Trophoblast cell (in vitro differentiated cells and primary cell): ENCODE results near the gene TMEM256.

Experiments used
- DNase-seq, 2 donors: peaks; one replicate each; pipeline ENCODE4 v3.0.0-alpha.2; 2016
- H2AFZ ChIP-seq: 2 replicates; pipeline ENCODE4 v1.6.1; 2013; ENCODE audit warnings: low read length, moderate library complexity, mild to moderate bottlenecking; ENCODE audit not compliant: insufficient read depth, poor library complexity
- H2AK5ac ChIP-seq: 2 replicates; pipeline ENCODE4 v1.6.1; 2013; ENCODE audit warnings: mild to moderate bottlenecking, low read length
- H2BK120ac ChIP-seq: 2 replicates; pipeline ENCODE4 v1.6.1; 2013; ENCODE audit warnings: low read length, mild to moderate bottlenecking, moderate library complexity; ENCODE audit not compliant: insufficient read depth, poor library complexity
- H2BK12ac ChIP-seq: 2 replicates; pipeline ENCODE4 v1.6.1; 2013; ENCODE audit warnings: mild to moderate bottlenecking, low read length, moderate library complexity
- H2BK5ac ChIP-seq: 2 replicates; pipeline ENCODE4 v1.6.1; 2013; ENCODE audit warnings: low read length, low read depth, moderate library complexity, mild to moderate bottlenecking; ENCODE audit not compliant: poor library complexity
- H3K14ac ChIP-seq: 2 replicates; pipeline ENCODE4 v1.6.1; 2013; ENCODE audit warnings: mild to moderate bottlenecking, low read length
- H3K18ac ChIP-seq: 2 replicates; pipeline ENCODE4 v1.6.1; 2013; ENCODE audit warnings: mild to moderate bottlenecking, low read length
- H3K23ac ChIP-seq: 2 replicates; pipeline ENCODE4 v1.6.1; 2013; ENCODE audit warnings: low read length
- H3K27ac ChIP-seq: 2 replicates; pipeline ENCODE4 v1.5.1; 2013; ENCODE audit warnings: low read depth, mild to moderate bottlenecking, inconsistent platforms, low read length, moderate library complexity
- H3K27me3 ChIP-seq: 2 replicates; pipeline ENCODE4 v1.6.1; 2013; ENCODE audit warnings: inconsistent platforms, mild to moderate bottlenecking, low read length, moderate library complexity; ENCODE audit not compliant: insufficient read depth
- H3K36me3 ChIP-seq, 2 experiments: 1 replicate in 1 of 2; 2 replicates in 1 of 2; pipeline ENCODE4 v1.6.1; 2013; ENCODE audit warnings: low read length in 2 of 2, mild to moderate bottlenecking in 2 of 2, moderate library complexity in 1 of 2; ENCODE audit not compliant: insufficient read depth in 2 of 2, control insufficient read depth in 1 of 2
- H3K4ac ChIP-seq: 2 replicates; pipeline ENCODE4 v1.6.1; 2013; ENCODE audit warnings: low read depth, mild to moderate bottlenecking, low read length, moderate library complexity
- H3K4me1 ChIP-seq, 2 experiments: 1 replicate in 1 of 2; 2 replicates in 1 of 2; pipeline ENCODE4 v1.6.1; 2013; ENCODE audit warnings: low read length in 2 of 2, mild to moderate bottlenecking in 2 of 2, moderate library complexity in 1 of 2; ENCODE audit not compliant: insufficient read depth in 2 of 2, control insufficient read depth in 1 of 2
- H3K4me2 ChIP-seq: 2 replicates; pipeline ENCODE4 v1.6.1; 2013; ENCODE audit warnings: inconsistent platforms, mild to moderate bottlenecking, low read length, moderate library complexity
- H3K4me3 ChIP-seq: 2 replicates; pipeline ENCODE4 v1.5.1; 2013; ENCODE audit warnings: mild to moderate bottlenecking, low read depth, low read length, inconsistent platforms
- H3K79me1 ChIP-seq: one replicate; pipeline ENCODE4 v1.6.1; 2013; ENCODE audit warnings: low read length
- H3K79me2 ChIP-seq: 2 replicates; pipeline ENCODE4 v1.6.1; 2013; ENCODE audit warnings: low read length, mild to moderate bottlenecking; ENCODE audit not compliant: control insufficient read depth, insufficient read depth, poor library complexity
- H3K9ac ChIP-seq: 2 replicates; pipeline ENCODE4 v1.6.1; 2013; ENCODE audit warnings: mild to moderate bottlenecking, low read length
- H3K9me3 ChIP-seq: 2 replicates; pipeline ENCODE4 v1.6.1; 2013; ENCODE audit warnings: low read depth, mild to moderate bottlenecking, control low read depth, inconsistent platforms, low read length; ENCODE audit not compliant: insufficient read depth
- H4K12ac ChIP-seq: 2 replicates; pipeline ENCODE4 v1.6.1; 2013; ENCODE audit warnings: low read depth, mild to moderate bottlenecking, low read length, moderate library complexity
- H4K8ac ChIP-seq: 2 replicates; pipeline ENCODE4 v1.6.1; 2013; ENCODE audit warnings: low read depth, mild to moderate bottlenecking, low read length, moderate library complexity
- H4K91ac ChIP-seq: one replicate; pipeline ENCODE4 v1.6.1; 2013; ENCODE audit warnings: low read depth, mild to moderate bottlenecking, low read length, moderate library complexity
- WGBS: extraction: QIAGEN DNeasy Blood & Tissue Kit; methylation state at CpG from one replicate; pipeline ENCODE4 v1.1.7; 2013; ENCODE audit warnings: missing lambda C conversion rate; ENCODE audit not compliant: insufficient read length, insufficient coverage; ENCODE audit errors: extremely low coverage; 5-methylcytosine and 5-hydroxymethylcytosine counted together

Gene TMEM256

DNA sequence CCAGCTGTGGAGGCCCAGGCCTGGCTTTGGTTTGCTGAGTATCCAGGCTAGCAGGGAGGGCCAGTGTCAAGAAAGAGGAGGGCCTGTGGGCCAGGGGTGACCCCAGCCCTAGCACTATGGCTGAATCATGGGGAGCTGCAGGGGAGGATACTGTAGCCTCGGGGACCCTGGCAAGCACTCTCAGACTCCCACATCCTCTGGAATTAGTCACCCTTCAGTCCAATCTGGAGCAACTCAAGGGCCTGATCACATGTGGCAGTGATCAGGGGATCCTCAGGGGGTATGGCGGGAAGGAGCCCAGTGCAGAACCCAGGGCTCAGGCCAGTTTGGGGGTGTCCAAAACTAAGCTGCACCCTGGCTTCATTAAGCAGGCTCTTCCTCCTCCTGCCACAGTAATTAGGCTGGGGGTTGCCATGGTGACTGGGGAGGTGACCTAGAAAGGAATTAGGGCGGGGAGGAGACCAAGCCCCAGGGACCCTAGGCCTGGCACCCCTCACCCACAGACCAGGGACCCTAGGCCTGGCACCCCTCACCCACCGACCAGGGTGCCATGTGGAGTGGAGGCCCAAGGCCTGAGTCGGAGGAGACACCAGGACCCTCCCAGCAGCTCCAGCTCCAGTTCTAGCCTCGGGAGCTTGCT lies 9.6 kb upstream of the TMEM256 start:
- no peak overlapping the region for H3K27ac ChIP-seq
- no peak overlapping the region for H3K9ac ChIP-seq
- H2AK5ac ChIP-seq: no peak overlapping the region
- no peak overlapping the region for H3K4me3 ChIP-seq
- H3K79me1 ChIP-seq: no peaks in the 10 kb centered on the region
- no peak overlapping the region for H4K91ac ChIP-seq
- H2BK12ac ChIP-seq: no peak overlapping the region
- H3K23ac ChIP-seq: no peak overlapping the region
- no peak overlapping the region for H4K8ac ChIP-seq
- no peaks in the 10 kb centered on the region for H3K27me3 ChIP-seq
- H4K12ac ChIP-seq: no peak overlapping the region
- H3K4ac ChIP-seq: no peak overlapping the region
- no CpG with 5 or more reads among the region's 6 CpGs for WGBS
- H3K36me3 ChIP-seq: peaks cover 37 to 46% of the 10 kb centered on the region in 2 experiments
- H3K14ac ChIP-seq: no peak overlapping the region
- H3K4me2 ChIP-seq: no peak overlapping the region
- H3K79me2 ChIP-seq: no peaks in the 10 kb centered on the region
- H3K4me1 ChIP-seq: no peaks in the 10 kb centered on the region
- no peak overlapping the region for H3K18ac ChIP-seq
- H2AFZ ChIP-seq: no peak overlapping the region
- H2BK120ac ChIP-seq: no peak overlapping the region
- H2BK5ac ChIP-seq: no peak overlapping the region
- H3K9me3 ChIP-seq: no peaks in the 10 kb centered on the region
- no peak for DNase-seq

DNA sequence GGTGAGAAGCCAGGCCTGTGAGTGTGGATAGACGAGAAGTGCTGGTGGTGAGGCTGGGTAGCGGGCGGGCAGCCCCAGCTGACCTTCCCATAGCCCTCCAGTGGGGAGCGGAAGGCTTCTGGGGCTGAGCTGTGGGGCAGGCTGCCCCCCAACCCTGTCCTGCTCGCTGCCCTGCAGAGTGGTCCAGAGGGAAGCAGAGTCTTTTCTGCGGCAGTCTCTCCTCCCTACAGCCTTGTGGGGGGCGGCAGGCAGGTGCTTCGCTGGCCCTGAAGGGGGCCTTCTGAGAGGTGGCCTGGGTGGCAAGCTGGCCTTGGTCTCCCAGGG lies 7.5 kb upstream of the TMEM256 start:
- Histone ChIP-seq H3K4ac (no peak overlapping the region), H2BK5ac (no peak overlapping the region), H3K4me3 (no peak overlapping the region), H2AK5ac (no peak overlapping the region), H3K27me3 (no peaks in the 10 kb centered on the region), H3K18ac (no peak overlapping the region), H4K8ac (no peak overlapping the region), H2BK12ac (no peak overlapping the region), H2BK120ac (no peak overlapping the region), H3K36me3 (peaks cover 28 to 34% of the 10 kb centered on the region in 2 experiments), H3K4me1 (no peaks in the 10 kb centered on the region), H3K79me1 (no peaks in the 10 kb centered on the region), H3K27ac (no peak overlapping the region), H3K9ac (no peak overlapping the region), H3K4me2 (no peak overlapping the region), H3K79me2 (no peaks in the 10 kb centered on the region), H3K23ac (no peak overlapping the region), H4K12ac (no peak overlapping the region), H4K91ac (no peak overlapping the region), H2AFZ (no peak overlapping the region), H3K9me3 (no peaks in the 10 kb centered on the region), H3K14ac (no peak overlapping the region)
- no peak for DNase-seq
- no CpG with 5 or more reads among the region's 8 CpGs for WGBS

DNA sequence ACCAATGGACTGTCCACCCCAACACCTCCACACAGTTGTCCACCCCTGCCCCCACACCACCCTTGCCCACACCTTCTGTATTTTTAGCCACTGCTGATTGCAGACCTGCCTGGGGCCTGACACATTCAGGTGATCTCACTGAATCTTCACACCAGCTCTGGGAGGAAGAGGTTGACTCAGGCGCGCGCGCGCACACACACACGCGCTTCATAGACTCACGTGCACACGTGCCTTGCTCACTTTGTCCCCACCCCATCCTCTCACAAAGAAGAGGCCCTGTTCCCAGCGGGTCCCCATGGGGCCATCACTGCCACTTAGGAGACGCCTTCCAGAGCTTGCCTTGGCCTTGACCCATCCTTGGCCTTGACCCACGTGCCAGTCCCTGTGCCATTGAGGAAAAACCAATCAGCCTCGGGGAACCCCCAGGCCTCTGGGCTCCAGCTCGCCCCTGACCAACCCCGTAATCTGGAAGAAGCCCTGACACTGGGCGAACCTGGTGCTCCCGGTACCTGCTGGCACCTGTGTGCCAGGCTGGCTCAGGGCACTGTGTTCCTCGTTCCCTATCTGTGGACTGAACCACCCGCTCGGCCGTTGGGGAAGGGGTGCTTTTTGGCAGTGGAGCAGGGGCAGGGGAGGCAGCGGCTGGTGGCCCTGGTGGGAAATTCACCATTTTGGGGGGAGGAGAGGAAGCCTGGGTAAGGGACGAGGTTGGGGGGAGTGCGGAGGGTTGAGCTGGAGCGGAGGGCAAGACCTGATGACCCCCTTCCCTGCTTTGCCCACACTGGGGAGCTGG lies 6.9 kb upstream of the TMEM256 start:
- Histone ChIP-seq H3K9me3 (no peaks in the 10 kb centered on the region), H3K27me3 (no peaks in the 10 kb centered on the region), H3K36me3 (peaks cover 26 to 34% of the 10 kb centered on the region in 2 experiments), H3K79me1 (no peaks in the 10 kb centered on the region), H4K91ac (no peak overlapping the region), H3K4me3 (no peak overlapping the region), H3K27ac (no peak overlapping the region), H2BK12ac (no peak overlapping the region), H4K8ac (no peak overlapping the region), H3K14ac (no peak overlapping the region), H4K12ac (no peak overlapping the region), H3K23ac (no peak overlapping the region), H2BK5ac (no peak overlapping the region), H2AK5ac (no peak overlapping the region), H3K4ac (no peak overlapping the region), H2BK120ac (no peak overlapping the region), H3K79me2 (no peaks in the 10 kb centered on the region), H2AFZ (no peak overlapping the region), H3K18ac (no peak overlapping the region), H3K9ac (no peak overlapping the region), H3K4me1 (no peaks in the 10 kb centered on the region), H3K4me2 (no peak overlapping the region)
- WGBS: no CpG with 5 or more reads among the region's 25 CpGs
- DNase-seq: no peak

DNA sequence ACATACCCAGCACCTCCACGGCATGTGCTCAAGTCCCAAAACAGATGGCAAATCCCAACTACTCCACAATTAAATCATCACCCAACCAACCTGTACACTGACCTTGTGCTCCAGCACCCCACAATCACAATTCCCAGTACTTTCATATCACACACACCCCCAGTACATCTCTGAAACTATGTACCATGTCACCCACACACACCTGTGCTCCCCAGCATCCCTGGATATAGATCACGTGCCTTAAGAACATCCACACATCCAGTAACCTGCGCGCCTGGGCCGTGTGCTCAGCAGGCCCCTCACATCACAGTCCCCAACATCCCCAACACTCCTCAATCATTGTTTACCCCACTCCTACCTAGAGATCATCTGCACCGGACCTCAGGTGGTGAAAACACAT lies 5.8 kb upstream of the TMEM256 start:
- Histone ChIP-seq H2AK5ac (no peak overlapping the region), H2AFZ (no peak overlapping the region), H3K27ac (no peak overlapping the region)

More for the DNA sequence above, 5.8 kb upstream of the TMEM256 start:
- Histone ChIP-seq H2BK12ac (no peak overlapping the region), H4K8ac (no peak overlapping the region), H3K4me3 (no peak overlapping the region), H3K9me3 (no peaks in the 10 kb centered on the region), H4K91ac (no peak overlapping the region), H3K79me1 (peaks cover 4% of the 10 kb centered on the region), H3K23ac (no peak overlapping the region), H3K79me2 (peaks cover 2% of the 10 kb centered on the region), H3K36me3 (peaks cover 18 to 23% of the 10 kb centered on the region in 2 experiments), H4K12ac (no peak overlapping the region), H3K9ac (no peak overlapping the region), H3K14ac (no peak overlapping the region), H2BK120ac (no peak overlapping the region), H3K27me3 (no peaks in the 10 kb centered on the region), H2BK5ac (no peak overlapping the region), H3K4ac (no peak overlapping the region), H3K4me2 (no peak overlapping the region), H3K18ac (no peak overlapping the region), H3K4me1 (peaks cover 0 to 7% of the 10 kb centered on the region in 2 experiments)
- DNase-seq: no peak
- WGBS: no CpG with 5 or more reads among the region's 6 CpGs
